Stimulated activated CD4-positive, alpha-beta T cell treated with anti-CD3 and anti-CD28 coated beads, Interleukin-4, amount 100 ng/mL, for 48 hours (primary cell): ENCODE data around the gene CFAP68.
A peak's percentile ranks its signal among the peaks of the same experiment; 100 is the strongest.
"Not testable (repeated sequence)": the region's sequence is repeated elsewhere in the genome, so short reads cannot be mapped to it uniquely, and the experiment has no call there.

Experiments used
- DNase-seq, 2 donors: peaks; one replicate each; pipeline ENCODE4 v3.0.0-alpha.2; 2020; ENCODE audit warnings: low read depth in 2 of 2

CFAP68 gene

GRCh38 chr11:111917788-111918187, 38.4 kb downstream of the CFAP68 start:
- DNase-seq: no peak

- no peak for DNase-seq
Observed at GRCh38 chr11:111918390-111919256, 39.3 kb downstream of the CFAP68 start, which contains the start of gene C11orf52. Gene C11orf52, plus strand, starts transcription at chr11:111918913. Its CDS starts 60 bp downstream, at chr11:111918973.

DNA sequence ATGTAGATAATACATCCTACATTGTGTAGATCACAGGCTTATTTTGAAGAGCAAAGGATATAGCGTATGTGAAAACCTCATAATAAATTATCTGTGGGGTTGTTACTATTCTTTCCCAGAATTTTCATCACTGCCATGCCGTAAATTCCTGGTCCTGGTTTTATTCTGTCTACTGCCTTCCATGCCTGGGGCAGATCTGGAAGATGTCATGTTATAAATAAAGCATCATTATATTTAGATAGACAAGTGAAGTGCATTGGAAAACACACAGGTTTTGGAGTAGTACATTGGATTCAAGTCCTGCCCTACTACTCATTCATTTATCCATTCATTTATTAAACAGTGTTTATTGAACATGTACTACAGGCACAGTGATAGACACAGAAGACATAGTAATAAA, 41.6 kb downstream of the CFAP68 start:
- DNase-seq: no peak

- no peak for DNase-seq
Observed at GRCh38 chr11:111921541-111922230, 42.3 kb downstream of the CFAP68 start.

DNA sequence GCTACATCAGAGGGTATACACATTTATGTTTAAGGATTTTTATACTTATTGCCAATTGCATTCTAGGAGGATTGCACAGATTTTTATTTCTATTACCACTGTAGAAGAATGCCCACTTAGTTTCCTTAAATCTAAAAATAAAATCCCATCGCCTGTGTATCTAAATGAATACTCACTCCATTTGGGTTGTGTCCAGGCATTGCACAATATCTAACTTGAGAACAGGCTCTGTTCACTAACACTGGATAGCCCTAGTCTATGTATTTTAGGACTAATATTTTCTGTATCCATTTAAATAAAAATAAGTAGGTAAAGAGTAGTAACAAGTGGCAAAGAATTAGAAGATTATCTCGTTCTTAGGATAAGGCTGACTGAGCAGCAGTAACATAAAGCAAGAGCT, 43.5 kb downstream of the CFAP68 start:
- no peak for DNase-seq

DNA sequence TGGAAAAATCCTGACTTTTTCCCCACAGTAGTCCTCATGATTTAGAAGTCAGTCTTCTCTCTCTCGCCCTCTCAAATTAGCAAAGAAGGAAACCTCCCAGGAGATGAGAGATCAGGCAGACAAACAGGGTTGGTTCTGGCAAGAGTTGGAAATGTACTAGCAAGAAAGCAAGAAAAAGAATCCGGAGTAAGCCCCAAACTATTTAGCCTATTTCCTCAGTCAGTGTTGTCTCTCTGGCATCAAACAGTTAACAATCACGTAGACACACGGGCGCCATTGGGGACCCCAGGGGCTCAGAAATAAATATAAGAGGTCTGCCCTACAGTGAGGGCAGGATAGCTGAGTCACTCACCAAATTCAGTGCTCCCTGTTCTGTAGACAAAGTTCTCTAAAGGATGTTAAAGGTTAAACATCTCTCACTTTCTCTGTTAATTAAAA, 44.0 kb downstream of the CFAP68 start:
- DNase-seq: no peak

DNA sequence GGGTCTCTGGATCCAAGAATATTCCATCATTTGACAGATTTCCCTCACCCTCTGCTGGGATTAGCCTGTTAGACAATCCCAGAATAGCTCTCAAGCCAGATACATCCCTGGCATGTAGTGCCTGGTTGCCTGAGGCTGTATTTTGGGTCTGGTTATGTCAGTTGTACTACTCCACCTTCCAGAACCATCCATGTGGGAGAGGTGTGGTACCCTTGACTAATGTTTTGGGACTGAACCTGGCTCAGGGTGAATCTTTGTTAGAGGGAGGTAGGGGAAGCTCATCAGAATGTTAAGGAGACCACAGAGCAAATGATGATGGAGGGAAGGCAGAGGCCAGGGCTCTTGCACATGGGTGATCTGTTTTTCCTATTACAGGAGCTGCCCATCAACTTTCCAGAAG, 44.6 kb downstream of the CFAP68 start:
- no peak for DNase-seq

GRCh38 chr11:111925953-111926352, 46.6 kb downstream of the CFAP68 start:
- no peak for DNase-seq

DNA sequence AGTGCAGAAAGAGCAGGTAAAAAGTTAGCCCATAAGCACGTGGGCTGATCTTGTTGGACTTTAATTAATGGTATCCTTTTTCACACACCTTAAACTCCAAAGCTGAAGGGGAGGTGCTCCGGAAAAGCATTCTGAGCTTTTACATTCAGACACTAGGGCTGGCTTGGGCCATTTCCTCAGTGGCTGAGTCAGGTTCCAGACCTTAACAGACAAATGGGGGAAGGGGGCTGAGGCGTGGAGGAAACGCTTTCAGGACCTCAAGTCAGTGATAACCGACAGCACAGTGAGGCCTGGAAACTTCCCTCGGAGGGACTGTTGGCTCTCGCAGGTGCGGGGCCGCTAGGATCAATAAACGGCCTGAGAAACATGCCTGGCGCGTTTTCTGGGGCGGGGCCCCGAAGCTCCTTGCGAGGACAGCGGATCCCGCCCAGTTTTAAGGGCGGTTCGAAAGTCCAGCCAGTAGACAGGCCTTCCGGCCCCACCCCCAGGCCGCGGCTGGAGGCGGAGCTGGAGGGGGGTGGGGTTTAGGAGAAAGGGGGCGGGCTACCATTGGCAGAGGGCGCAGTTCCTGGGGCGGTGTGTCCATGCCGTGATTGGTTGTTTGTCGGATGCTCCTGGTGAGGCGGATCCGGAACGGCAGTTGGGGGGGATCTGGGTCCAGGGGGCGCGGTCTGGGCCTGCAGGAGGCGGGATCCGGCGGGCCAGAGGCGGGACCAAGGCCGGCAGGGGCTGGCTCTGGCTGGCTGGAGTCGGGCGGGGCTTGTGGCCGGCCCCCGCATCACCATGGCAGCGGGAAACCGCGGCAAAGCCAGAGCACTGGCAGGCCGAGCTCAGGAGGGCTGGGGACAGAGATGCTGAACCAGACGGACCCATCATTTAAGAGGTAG, 47.4 kb downstream of the CFAP68 start:
- DNase-seq: peak; percentile 91 to 93

DNA sequence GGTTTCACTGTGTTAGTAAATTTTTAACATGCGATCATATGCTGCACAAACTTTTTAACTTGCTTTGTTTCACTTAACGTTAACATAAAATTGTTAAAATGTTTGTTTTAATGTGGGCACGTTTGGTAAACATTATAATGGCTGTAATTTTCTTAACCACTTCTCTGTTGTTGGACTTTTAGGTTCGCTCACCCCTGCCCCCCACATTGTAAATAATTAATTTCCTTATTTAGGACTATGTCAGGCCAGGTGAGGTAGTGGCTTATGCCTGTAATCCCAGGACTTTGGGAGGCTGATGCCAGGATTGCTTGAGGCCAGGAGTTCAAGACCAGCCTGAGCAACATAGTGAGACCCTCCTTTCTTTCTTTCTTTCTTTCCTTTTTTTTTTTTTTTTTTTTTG, 51.1 kb downstream of the CFAP68 start:
- no peak for DNase-seq

GRCh38 chr11:111932611-111932950, 53.2 kb downstream of the CFAP68 start:
- DNase-seq: no peak

GRCh38 chr11:111933176-111933575, 53.8 kb downstream of the CFAP68 start:
- not testable (repeated sequence) for DNase-seq

DNA sequence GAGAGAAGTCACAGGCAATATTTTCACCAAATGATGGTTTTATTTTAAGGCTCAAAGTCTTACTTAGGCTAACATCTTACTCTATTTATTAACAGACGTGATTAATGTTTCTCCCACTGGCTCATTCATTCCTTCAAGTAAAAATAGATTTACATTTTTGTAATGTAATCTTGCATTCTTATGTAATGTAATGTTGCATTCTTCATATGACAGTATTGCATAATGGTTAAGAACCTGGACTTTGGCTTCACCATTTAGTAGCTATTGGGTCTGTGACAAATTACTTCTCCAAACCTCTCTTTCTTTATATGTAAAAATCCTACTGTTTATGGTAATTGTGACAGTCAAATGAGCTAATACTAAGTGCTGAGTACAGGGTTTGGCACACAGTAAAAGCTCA, 54.5 kb downstream of the CFAP68 start:
- DNase-seq: no peak

GRCh38 chr11:111934306-111934705, 55.0 kb downstream of the CFAP68 start:
- DNase-seq: no peak
